H9 (cell line): ENCODE data around the gene FNDC4. TPM values are rescaled to one million over a fixed set of nuclear protein-coding genes. Genes with fewer than 3 reads are reported as not detected.
A peak's percentile ranks its signal among the peaks of the same experiment; 100 is the strongest.

Source experiments
- DNase-seq: peaks from one replicate; pipeline ENCODE4 v3.0.0-alpha.2; 2017
- H2AFZ ChIP-seq: one replicate; pipeline ENCODE4 v1.6.1; 2013; ENCODE audit warnings: mild to moderate bottlenecking, low read length, control low read depth, moderate library complexity
- H2AK5ac ChIP-seq: 2 replicates; pipeline ENCODE4 v1.6.1; 2013; ENCODE audit warnings: low read length, control low read depth, mixed read lengths; ENCODE audit not compliant: insufficient read length
- H2BK120ac ChIP-seq: one replicate; pipeline ENCODE4 v1.6.1; 2013; ENCODE audit warnings: low read depth, mild to moderate bottlenecking, low read length, control low read depth, inconsistent platforms; ENCODE audit not compliant: poor library complexity, severe bottlenecking
- H2BK12ac ChIP-seq: 2 replicates; pipeline ENCODE4 v1.6.1; 2013; ENCODE audit warnings: low read length, control low read depth, mixed read lengths, low read depth; ENCODE audit not compliant: insufficient read length
- H2BK15ac ChIP-seq: 2 replicates; pipeline ENCODE4 v1.6.1; 2013; ENCODE audit warnings: low read depth, low read length, control low read depth
- H2BK20ac ChIP-seq: one replicate; pipeline ENCODE4 v1.6.1; 2013; ENCODE audit warnings: low read depth, mild to moderate bottlenecking, low read length, control low read depth, inconsistent platforms; ENCODE audit not compliant: poor library complexity, severe bottlenecking
- H2BK5ac ChIP-seq: 2 replicates; pipeline ENCODE4 v1.6.1; 2013; ENCODE audit warnings: low read length, control low read depth, mixed read lengths; ENCODE audit not compliant: insufficient read length
- H3K14ac ChIP-seq: 2 replicates; pipeline ENCODE4 v1.6.1; 2013; ENCODE audit warnings: low read length, control low read depth; ENCODE audit not compliant: insufficient read depth
- H3K18ac ChIP-seq: 2 replicates; pipeline ENCODE4 v1.6.1; 2013; ENCODE audit warnings: low read depth, mild to moderate bottlenecking, mixed read lengths, low read length, control low read depth; ENCODE audit not compliant: insufficient read length
- H3K23ac ChIP-seq: 2 replicates; pipeline ENCODE4 v1.6.1; 2013; ENCODE audit warnings: low read length, control low read depth, mixed read lengths, low read depth; ENCODE audit not compliant: insufficient read length
- H3K23me2 ChIP-seq: 2 replicates; pipeline ENCODE4 v1.6.1; 2013; ENCODE audit warnings: low read depth, mild to moderate bottlenecking, mixed read lengths, low read length, control low read depth; ENCODE audit not compliant: insufficient read length, poor library complexity, severe bottlenecking
- H3K27ac ChIP-seq: 2 replicates; pipeline ENCODE4 v1.5.1; 2013; ENCODE audit warnings: low read length, control low read depth, mixed read lengths, low read depth; ENCODE audit not compliant: insufficient read length
- H3K27me3 ChIP-seq: 2 replicates; pipeline ENCODE4 v1.6.1; 2013; ENCODE audit warnings: low read length, control low read depth, inconsistent platforms; ENCODE audit not compliant: insufficient read depth
- H3K4ac ChIP-seq: 2 replicates; pipeline ENCODE4 v1.6.1; 2013; ENCODE audit warnings: low read depth, mild to moderate bottlenecking, control low read depth, inconsistent platforms, low read length, moderate library complexity
- H3K4me1 ChIP-seq: 2 replicates; pipeline ENCODE4 v1.6.1; 2013; ENCODE audit warnings: low read length, control low read depth, inconsistent platforms; ENCODE audit not compliant: insufficient read depth
- H3K4me2 ChIP-seq: 2 replicates; pipeline ENCODE4 v1.6.1; 2013; ENCODE audit warnings: low read length, control low read depth, mixed read lengths; ENCODE audit not compliant: insufficient read length, insufficient read depth
- H3K56ac ChIP-seq: 2 replicates; pipeline ENCODE4 v1.6.1; 2013; ENCODE audit warnings: low read depth, mild to moderate bottlenecking, mixed read lengths, low read length, control low read depth; ENCODE audit not compliant: insufficient read length
- H3K79me1 ChIP-seq: 2 replicates; pipeline ENCODE4 v1.6.1; 2013; ENCODE audit warnings: low read depth, mild to moderate bottlenecking, moderate library complexity, low read length, control low read depth, inconsistent platforms; ENCODE audit not compliant: insufficient read depth, poor library complexity, severe bottlenecking
- H3K79me2 ChIP-seq: 2 replicates; pipeline ENCODE4 v1.6.1; 2013; ENCODE audit warnings: low read length, control low read depth, inconsistent platforms; ENCODE audit not compliant: insufficient read depth
- H3K9ac ChIP-seq: 2 replicates; pipeline ENCODE4 v1.6.1; 2013; ENCODE audit warnings: low read length, control low read depth, mixed read lengths; ENCODE audit not compliant: insufficient read length; ENCODE audit errors: extremely low read depth
- H3K9me3 ChIP-seq: one replicate; pipeline ENCODE4 v1.6.1; 2013; ENCODE audit warnings: low read depth, low read length, inconsistent platforms; ENCODE audit not compliant: control insufficient read depth
- H3T11ph ChIP-seq: one replicate; pipeline ENCODE4 v1.6.1; 2013; ENCODE audit warnings: mild to moderate bottlenecking, low read length, control low read depth, inconsistent platforms
- H4K20me1 ChIP-seq: one replicate; pipeline ENCODE4 v1.6.1; 2013; ENCODE audit not compliant: control insufficient read depth, insufficient read length, insufficient read depth
- H4K5ac ChIP-seq: 2 replicates; pipeline ENCODE4 v1.6.1; 2013; ENCODE audit warnings: low read depth, mild to moderate bottlenecking, mixed read lengths, low read length, control low read depth; ENCODE audit not compliant: insufficient read length
- H4K8ac ChIP-seq: replicated peaks from 2 replicates; pipeline ENCODE4 v1.6.1; 2013; ENCODE audit warnings: low read length, control low read depth, mixed read lengths, low read depth; ENCODE audit not compliant: insufficient read length
- H4K91ac ChIP-seq: 2 replicates; pipeline ENCODE4 v1.6.1; 2013; ENCODE audit warnings: low read depth, mild to moderate bottlenecking, moderate library complexity, mixed read lengths, low read length, control low read depth; ENCODE audit not compliant: insufficient read length
- H3K27ac Mint-ChIP-seq, 3 experiments: 2 replicates in 2 of 3; 3 replicates in 1 of 3; pipeline ENCODE4 v1.8.0; 2020 to 2021; ENCODE audit warnings: mixed read lengths in 3 of 3, mild to moderate bottlenecking in 1 of 3, moderate library complexity in 1 of 3
- H3K27me3 Mint-ChIP-seq: 2 replicates; pipeline ENCODE4 v1.8.0; 2021; ENCODE audit warnings: low read depth, mild to moderate bottlenecking, moderate library complexity, mixed read lengths
- H3K36me3 Mint-ChIP-seq, 3 experiments: 2 replicates in 2 of 3; 3 replicates in 1 of 3; pipeline ENCODE4 v1.8.0; 2020 to 2021; ENCODE audit warnings: low read depth in 3 of 3, mixed read lengths in 3 of 3; ENCODE audit not compliant: insufficient read depth in 1 of 3
- H3K4me1 Mint-ChIP-seq, 2 experiments: 2 replicates each; pipeline ENCODE4 v1.8.0; 2020; ENCODE audit warnings: mixed read lengths in 2 of 2
- H3K4me3 Mint-ChIP-seq, 2 experiments: 2 replicates in 1 of 2; 3 replicates in 1 of 2; pipeline ENCODE4 v1.8.0; 2020 to 2021; ENCODE audit warnings: mild to moderate bottlenecking in 2 of 2, mixed read lengths in 2 of 2, moderate library complexity in 1 of 2
- H3K9me3 Mint-ChIP-seq, 2 experiments: 2 replicates in 1 of 2; 3 replicates in 1 of 2; pipeline ENCODE4 v1.8.0; 2020; ENCODE audit warnings: mild to moderate bottlenecking in 2 of 2, mixed read lengths in 2 of 2, moderate library complexity in 1 of 2
- CTCF ChIP-seq: fragments of 200-600 bp; sonication (generic); conservative IDR thresholded peaks from 3 replicates; pipeline ENCODE4 v1.8.0; 2021; ENCODE audit warnings: antibody characterized with exemption, mild to moderate bottlenecking
- WGBS: extraction: QIAGEN DNeasy Blood & Tissue Kit; methylation state at CpG from one replicate; pipeline ENCODE4 v1.1.7; 2013; ENCODE audit warnings: missing lambda C conversion rate, low lambda C conversion rate, mixed read lengths; ENCODE audit not compliant: insufficient read length; ENCODE audit errors: extremely low coverage; 5-methylcytosine and 5-hydroxymethylcytosine counted together
- total RNA-seq: library from RNA; stranded (reverse); gene quantifications from 2 replicates; pipeline ENCODE4 v1.2.1, GENCODE V29; 2021

The FNDC4 gene
- total RNA-seq, 1 experiment from 2014 or later, result 21.5 TPM

GRCh38 chr2:27446057-27446456 lies 48.9 kb downstream of the FNDC4 start:
- peak overlapping the region in 2 of 3 experiments; percentile 21 to 82; a peak in 2 of 7 replicates for H3K27ac Mint-ChIP-seq
- WGBS, result no CpG with 5 or more reads among the region's 3 CpGs
- Histone ChIP-seq H2BK120ac (no peak overlapping the region), H4K5ac (no peak overlapping the region), H3K4me1 (no peaks in the 10 kb centered on the region), H3K9ac (no peak overlapping the region), H2BK15ac (no peak overlapping the region), H3K18ac (no peak overlapping the region), H3K27ac (no peak overlapping the region), H3K9me3 (no peaks in the 10 kb centered on the region), H3K14ac (no peak overlapping the region), H3K27me3 (no peaks in the 10 kb centered on the region), H3K56ac (no peak overlapping the region), H4K91ac (no peak overlapping the region), H2AFZ (no peak overlapping the region), H2BK12ac (no peak overlapping the region), H3K4me2 (no peak overlapping the region), H3K79me1 (no peaks in the 10 kb centered on the region), H3K23ac (no peak overlapping the region), H2AK5ac (no peak overlapping the region), H4K20me1 (no peaks in the 10 kb centered on the region), H3K79me2 (no peaks in the 10 kb centered on the region), H4K8ac (no peak overlapping the region), H3T11ph (no peak overlapping the region), H2BK20ac (no peak overlapping the region), H2BK5ac (no peak overlapping the region), H3K4ac (no peak overlapping the region), H3K23me2 (peaks cover 8% of the 10 kb centered on the region)
- peaks cover 19 to 66% (median 48%) of the 10 kb centered on the region in 3 experiments; a peak in 6 of 7 replicates for H3K36me3 Mint-ChIP-seq
- H3K9me3 Mint-ChIP-seq, result no peaks in the 10 kb centered on the region
- no peaks in the 10 kb centered on the region for H3K27me3 Mint-ChIP-seq
- H3K4me1 Mint-ChIP-seq, result peaks cover 13 to 15% of the 10 kb centered on the region in 2 experiments
- no peak overlapping the region for H3K4me3 Mint-ChIP-seq
- no peak for TF ChIP-seq CTCF
- DNase-seq, result no peak
